Measurements from ENCODE around the gene CCDC142.

The CCDC142 gene

DNA sequence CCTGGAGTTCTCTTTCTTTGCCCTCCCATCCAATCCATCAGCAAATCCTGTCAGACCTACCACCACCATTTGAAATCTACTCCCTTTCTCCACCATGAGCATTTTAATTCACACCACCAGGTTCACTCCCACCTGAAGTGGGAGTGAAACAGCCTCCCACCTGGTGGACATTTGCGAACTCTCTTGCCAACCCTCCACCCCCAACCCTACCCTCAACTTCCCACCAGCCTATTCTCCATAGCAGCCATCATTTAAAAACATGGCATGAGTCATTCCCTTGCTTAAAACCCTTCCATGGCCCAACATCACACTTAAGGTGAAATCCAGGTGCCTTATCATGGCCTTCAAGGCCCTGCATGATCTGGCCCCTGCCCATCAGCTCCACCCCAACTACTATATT, 44.5 kb downstream of the CCDC142 start:
- Histone ChIP-seq H3K4me3 (ENCODE audit: insufficient read depth in 1 of 2, low read depth in 1 of 2, low read length in 2 of 2) (no peak overlapping the region), H2AK5ac (ENCODE audit: low read length, severe bottlenecking) (no peak overlapping the region), H4K8ac (ENCODE audit: low read length) (no peak overlapping the region), H2BK120ac (ENCODE audit: low read depth, low read length) (no peak overlapping the region), H3K18ac (ENCODE audit: low read depth in 1 of 2, low read length in 2 of 2) (no peak overlapping the region), H4K91ac (ENCODE audit: low read length) (no peak overlapping the region), H3K79me1 (replicated peaks; ENCODE audit: low read length, poor library complexity, severe bottlenecking) (peaks cover 34% of the 10 kb centered on the region), H2BK5ac (ENCODE audit: low read depth, low read length, poor library complexity, severe bottlenecking) (no peak overlapping the region), H3K23ac (ENCODE audit: low read length in 2 of 2) (no peak overlapping the region), H3K4ac (ENCODE audit: low read depth in 1 of 2, low read length in 2 of 2) (no peak overlapping the region), H3K27me3 (ENCODE audit: control insufficient read depth in 1 of 2, insufficient read depth in 1 of 2, low read length in 2 of 2) (peaks cover 0 to 12% of the 10 kb centered on the region in 2 experiments), H3K14ac (ENCODE audit: low read length in 2 of 2) (no peak overlapping the region), H2BK12ac (ENCODE audit: low read length in 2 of 2) (no peak overlapping the region), H3K9ac (ENCODE audit: low read length) (no peak overlapping the region), H2BK15ac (ENCODE audit: low read depth, poor library complexity, severe bottlenecking) (no peak overlapping the region), H3K36me3 (ENCODE audit: control insufficient read depth in 1 of 2, insufficient read depth in 2 of 2, low read depth in 1 of 2, low read length in 2 of 2) (peaks cover 5 to 14% of the 10 kb centered on the region in 2 experiments), H3K4me2 (ENCODE audit: low read length, poor library complexity, severe bottlenecking) (no peak overlapping the region), H2AFZ (ENCODE audit: low read depth, low read length) (no peak overlapping the region), H3K9me3 (ENCODE audit: control insufficient read depth, low read length) (no peaks in the 10 kb centered on the region), H3K4me1 (ENCODE audit: control insufficient read depth, insufficient read depth, low read depth, low read length) (peaks cover 28% of the 10 kb centered on the region), H3K27ac (ENCODE audit: low read length, poor library complexity, severe bottlenecking) (no peak overlapping the region)
- DNase-seq: no peak
- 95% methylated on average over 1 of the region's 1 CpG for WGBS

DNA sequence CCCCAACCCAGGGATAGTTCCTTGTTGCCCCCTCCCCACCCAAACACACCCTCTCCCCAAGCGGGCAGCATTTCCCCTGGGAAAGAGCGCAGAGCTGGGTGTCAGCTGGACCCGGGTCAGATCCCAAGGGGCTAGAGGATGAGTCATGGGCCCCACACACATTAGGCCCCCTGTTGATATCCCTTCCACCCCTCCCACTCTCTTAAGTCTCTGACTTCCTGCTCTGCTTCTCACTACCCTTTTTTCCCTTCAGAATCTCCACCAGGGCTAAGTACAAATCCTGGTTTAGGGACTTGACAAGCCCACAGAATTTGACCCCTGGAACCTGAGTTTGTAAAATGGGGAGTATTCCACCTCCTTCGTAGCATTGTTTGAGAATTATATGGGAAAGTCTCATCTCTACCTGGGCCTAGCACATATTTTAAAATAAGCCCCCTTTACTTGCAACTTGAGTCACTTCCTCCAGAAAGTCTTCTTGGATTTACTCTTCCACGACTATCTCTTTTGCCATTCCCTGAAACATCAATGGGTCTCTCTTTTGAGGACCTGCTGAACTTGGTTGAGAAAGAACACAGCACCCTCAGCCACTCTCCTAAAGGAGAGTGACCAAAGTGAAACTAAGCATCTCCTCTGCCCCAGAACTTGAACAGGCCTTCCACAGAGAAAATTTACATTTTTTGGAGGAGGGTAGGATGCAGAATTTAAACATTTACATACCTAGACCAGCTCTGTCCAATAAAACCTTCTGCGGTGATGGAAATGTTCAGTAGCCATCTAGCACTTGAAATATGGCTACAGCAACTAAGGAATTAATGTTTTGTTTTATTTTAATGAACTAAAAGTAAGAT, 45.7 kb downstream of the CCDC142 start:
- no peak overlapping the region for H3K14ac ChIP-seq (ENCODE audit: low read length in 2 of 2)
- no peak overlapping the region for H3K18ac ChIP-seq (ENCODE audit: low read depth in 1 of 2, low read length in 2 of 2)
- no peak overlapping the region for H3K27ac ChIP-seq (ENCODE audit: low read length, poor library complexity, severe bottlenecking)
- DNase-seq: no peak
- H3K36me3 ChIP-seq (ENCODE audit: control insufficient read depth in 1 of 2, insufficient read depth in 2 of 2, low read depth in 1 of 2, low read length in 2 of 2): peaks cover 7 to 19% of the 10 kb centered on the region in 2 experiments
- no peak overlapping the region for H2BK5ac ChIP-seq (ENCODE audit: low read depth, low read length, poor library complexity, severe bottlenecking)
- 75% methylated on average over 5 of the region's 6 CpGs for WGBS
- H2BK120ac ChIP-seq (ENCODE audit: low read depth, low read length): no peak overlapping the region
- H3K4ac ChIP-seq (ENCODE audit: low read depth in 1 of 2, low read length in 2 of 2): no peak overlapping the region
- no peak overlapping the region for H2BK12ac ChIP-seq (ENCODE audit: low read length in 2 of 2)
- no peak overlapping the region for H2AFZ ChIP-seq (ENCODE audit: low read depth, low read length)
- H3K9me3 ChIP-seq (ENCODE audit: control insufficient read depth, low read length): no peaks in the 10 kb centered on the region
- no peak overlapping the region for H4K91ac ChIP-seq (ENCODE audit: low read length)
- no peak overlapping the region for H4K8ac ChIP-seq (ENCODE audit: low read length)
- H3K9ac ChIP-seq (ENCODE audit: low read length): no peak overlapping the region
- H3K4me1 ChIP-seq (ENCODE audit: control insufficient read depth, insufficient read depth, low read depth, low read length): peaks cover 24% of the 10 kb centered on the region
- H3K79me1 ChIP-seq (replicated peaks; ENCODE audit: low read length, poor library complexity, severe bottlenecking): peaks cover 41% of the 10 kb centered on the region
- no peak overlapping the region for H2AK5ac ChIP-seq (ENCODE audit: low read length, severe bottlenecking)
- H3K23ac ChIP-seq (ENCODE audit: low read length in 2 of 2): no peak overlapping the region
- no peak overlapping the region for H2BK15ac ChIP-seq (ENCODE audit: low read depth, poor library complexity, severe bottlenecking)
- H3K4me2 ChIP-seq (ENCODE audit: low read length, poor library complexity, severe bottlenecking): no peak overlapping the region
- H3K27me3 ChIP-seq (ENCODE audit: control insufficient read depth in 1 of 2, insufficient read depth in 1 of 2, low read length in 2 of 2): peaks cover 0 to 12% of the 10 kb centered on the region in 2 experiments
- H3K4me3 ChIP-seq (ENCODE audit: insufficient read depth in 1 of 2, low read depth in 1 of 2, low read length in 2 of 2): no peak overlapping the region

DNA sequence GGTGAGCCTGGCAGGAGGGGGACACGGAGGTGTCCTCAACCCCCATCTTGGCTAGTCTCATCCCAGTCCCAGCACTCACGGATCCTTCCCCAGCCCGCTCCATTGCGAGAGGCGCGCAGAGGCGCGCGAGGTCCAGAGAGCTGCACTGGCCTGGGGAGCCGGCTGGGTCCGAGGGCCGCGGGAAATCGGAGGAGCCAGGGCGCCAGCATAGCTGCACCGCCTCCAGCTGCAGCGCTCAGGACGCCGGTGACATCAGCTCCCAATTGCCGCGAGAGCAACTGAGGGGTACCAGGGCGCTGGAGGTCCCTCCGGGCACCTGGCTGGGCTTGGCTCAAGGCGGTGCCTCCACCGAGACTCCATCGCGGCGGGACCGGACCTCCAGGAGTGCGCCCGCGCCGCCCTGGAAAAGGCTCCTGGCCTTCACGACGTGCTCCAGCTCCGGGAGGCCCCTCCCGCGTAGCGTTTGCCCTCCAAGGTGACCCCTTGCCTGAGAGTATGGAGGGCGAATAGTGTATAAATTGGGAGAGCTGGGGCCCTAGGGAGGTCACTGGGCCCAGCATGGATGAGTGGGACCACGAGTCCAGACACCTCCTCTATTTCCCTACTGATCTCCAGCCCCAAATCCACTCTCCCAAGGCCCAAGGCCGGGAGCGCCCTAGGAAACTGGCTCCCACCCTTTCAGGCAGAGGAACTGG, 46.5 kb downstream of the CCDC142 start:
- Histone ChIP-seq H3K79me1 (replicated peaks; ENCODE audit: low read length, poor library complexity, severe bottlenecking) (peaks cover 44% of the 10 kb centered on the region), H3K4ac (ENCODE audit: low read depth in 1 of 2, low read length in 2 of 2) (no peak overlapping the region), H3K4me1 (ENCODE audit: control insufficient read depth, insufficient read depth, low read depth, low read length) (peaks cover 19% of the 10 kb centered on the region), H3K9me3 (ENCODE audit: control insufficient read depth, low read length) (no peaks in the 10 kb centered on the region), H2AFZ (ENCODE audit: low read depth, low read length) (no peak overlapping the region), H3K27ac (ENCODE audit: low read length, poor library complexity, severe bottlenecking) (no peak overlapping the region), H2AK5ac (ENCODE audit: low read length, severe bottlenecking) (no peak overlapping the region), H3K9ac (ENCODE audit: low read length) (no peak overlapping the region), H2BK15ac (ENCODE audit: low read depth, poor library complexity, severe bottlenecking) (no peak overlapping the region), H3K23ac (ENCODE audit: low read length in 2 of 2) (no peak overlapping the region), H2BK12ac (ENCODE audit: low read length in 2 of 2) (no peak overlapping the region), H3K4me3 (ENCODE audit: insufficient read depth in 1 of 2, low read depth in 1 of 2, low read length in 2 of 2) (no peak overlapping the region), H3K4me2 (ENCODE audit: low read length, poor library complexity, severe bottlenecking) (no peak overlapping the region), H2BK120ac (ENCODE audit: low read depth, low read length) (no peak overlapping the region), H3K27me3 (ENCODE audit: control insufficient read depth in 1 of 2, insufficient read depth in 1 of 2, low read length in 2 of 2) (peaks cover 0 to 6% of the 10 kb centered on the region in 2 experiments), H4K91ac (ENCODE audit: low read length) (no peak overlapping the region), H3K14ac (ENCODE audit: low read length in 2 of 2) (no peak overlapping the region), H3K18ac (ENCODE audit: low read depth in 1 of 2, low read length in 2 of 2) (no peak overlapping the region), H4K8ac (ENCODE audit: low read length) (no peak overlapping the region), H2BK5ac (ENCODE audit: low read depth, low read length, poor library complexity, severe bottlenecking) (no peak overlapping the region), H3K36me3 (ENCODE audit: control insufficient read depth in 1 of 2, insufficient read depth in 2 of 2, low read depth in 1 of 2, low read length in 2 of 2) (peaks cover 15 to 24% of the 10 kb centered on the region in 2 experiments)
- 96% methylated on average over 41 of the region's 43 CpGs for WGBS
- no peak for DNase-seq

DNA sequence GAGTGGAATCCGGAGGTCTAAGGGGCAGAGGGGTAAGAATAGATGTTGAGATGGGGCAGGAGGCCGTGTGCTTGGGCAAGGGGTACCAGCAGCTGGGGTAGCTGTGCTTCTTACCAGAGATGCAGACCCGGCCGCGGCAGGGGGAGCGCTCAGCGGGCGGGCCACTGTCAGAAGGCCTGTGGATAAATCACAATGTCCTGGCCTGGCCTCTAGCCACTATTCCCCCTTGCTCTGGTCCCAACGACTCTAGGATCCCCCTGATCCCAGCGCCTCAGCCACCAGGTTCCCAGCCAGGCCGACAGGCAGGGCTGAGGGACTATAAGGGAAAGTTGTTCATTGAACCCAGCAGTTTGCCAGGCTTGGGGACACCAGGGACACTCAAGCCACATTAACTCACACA, 52.3 kb downstream of the CCDC142 start:
- H2AFZ ChIP-seq (ENCODE audit: low read depth, low read length): no peak overlapping the region
- no peak overlapping the region for H2BK15ac ChIP-seq (ENCODE audit: low read depth, poor library complexity, severe bottlenecking)
- no peak overlapping the region for H3K18ac ChIP-seq (ENCODE audit: low read depth in 1 of 2, low read length in 2 of 2)
- 93% methylated on average over 11 of the region's 11 CpGs for WGBS
- peaks cover 61 to 66% of the 10 kb centered on the region in 2 experiments for H3K36me3 ChIP-seq (ENCODE audit: control insufficient read depth in 1 of 2, insufficient read depth in 2 of 2, low read depth in 1 of 2, low read length in 2 of 2)
- H2BK120ac ChIP-seq (ENCODE audit: low read depth, low read length): no peak overlapping the region
- H2BK12ac ChIP-seq (ENCODE audit: low read length in 2 of 2): no peak overlapping the region
- H3K9me3 ChIP-seq (ENCODE audit: control insufficient read depth, low read length): no peaks in the 10 kb centered on the region
- no peak overlapping the region for H3K14ac ChIP-seq (ENCODE audit: low read length in 2 of 2)
- no peak overlapping the region for H2BK5ac ChIP-seq (ENCODE audit: low read depth, low read length, poor library complexity, severe bottlenecking)
- H3K23ac ChIP-seq (ENCODE audit: low read length in 2 of 2): no peak overlapping the region
- H3K4me2 ChIP-seq (ENCODE audit: low read length, poor library complexity, severe bottlenecking): no peak overlapping the region
- H3K4me3 ChIP-seq (ENCODE audit: insufficient read depth in 1 of 2, low read depth in 1 of 2, low read length in 2 of 2): no peak overlapping the region
- no peak overlapping the region for H2AK5ac ChIP-seq (ENCODE audit: low read length, severe bottlenecking)
- H3K27me3 ChIP-seq (ENCODE audit: control insufficient read depth in 1 of 2, insufficient read depth in 1 of 2, low read length in 2 of 2): no peaks in the 10 kb centered on the region
- peaks cover 23% of the 10 kb centered on the region for H3K79me1 ChIP-seq (replicated peaks; ENCODE audit: low read length, poor library complexity, severe bottlenecking)
- peaks cover 12% of the 10 kb centered on the region for H3K4me1 ChIP-seq (ENCODE audit: control insufficient read depth, insufficient read depth, low read depth, low read length)
- H3K9ac ChIP-seq (ENCODE audit: low read length): no peak overlapping the region
- H3K27ac ChIP-seq (ENCODE audit: low read length, poor library complexity, severe bottlenecking): no peak overlapping the region
- no peak overlapping the region for H4K91ac ChIP-seq (ENCODE audit: low read length)
- no peak overlapping the region for H3K4ac ChIP-seq (ENCODE audit: low read depth in 1 of 2, low read length in 2 of 2)
- no peak for DNase-seq
- no peak overlapping the region for H4K8ac ChIP-seq (ENCODE audit: low read length)
